ENCODE results near the gene OTOG.

GRCh38 chr11:17599460-17599925, 52.4 kb downstream of the OTOG start:
- no peak for TF ChIP-seq CTCF (IDR thresholded peaks at IDR 0.05)
- no peak for TF ChIP-seq EZH2 (IDR thresholded peaks at IDR 0.05)
- TF ChIP-seq EZH2phosphoT487 (IDR thresholded peaks at IDR 0.05): no peak

Data from neural progenitor cell (in vitro differentiated cells).